HepG2 (cell line): ENCODE measurements around the gene DAZAP1. TPM values are rescaled to one million over a fixed set of nuclear protein-coding genes. Genes with fewer than 3 reads are reported as not detected.
A peak's percentile ranks its signal among the peaks of the same experiment; 100 is the strongest.

ENCODE experiments used
- BCL3 ChIP-seq: sonication (generic); formaldehyde crosslinking; IDR thresholded peaks from 2 replicates; pipeline ENCODE4 v1.5.1; 2020; ENCODE audit warnings: mild to moderate bottlenecking, missing genetic modification reagents, moderate library complexity
- CC2D1A ChIP-seq: sonication (generic); formaldehyde crosslinking; IDR thresholded peaks from 2 replicates; pipeline ENCODE4 v1.8.1; 2023; ENCODE audit warnings: mild to moderate bottlenecking, missing genetic modification reagents
- CSRNP2 ChIP-seq: sonication (generic); formaldehyde crosslinking; conservative IDR thresholded peaks from 2 replicates; pipeline ENCODE4 v1.8.0; 2022; ENCODE audit warnings: low read depth, missing genetic modification reagents
- DNMT1 ChIP-seq: sonication (generic); formaldehyde crosslinking; IDR thresholded peaks from 2 replicates; pipeline ENCODE4 v1.5.1; 2020; ENCODE audit warnings: mild to moderate bottlenecking, missing genetic modification reagents
- GPBP1L1 ChIP-seq: sonication (generic); formaldehyde crosslinking; IDR thresholded peaks from 2 replicates; pipeline ENCODE4 v1.5.0; 2020; ENCODE audit warnings: mild to moderate bottlenecking, missing genetic modification reagents
- HCFC1 ChIP-seq: fragments of 150-350 bp; IDR thresholded peaks from 2 replicates; pipeline ENCODE4 v1.6.1; 2014; ENCODE audit warnings: low read depth, low read length
- KAT7 ChIP-seq: IDR thresholded peaks from 2 replicates; pipeline ENCODE4 v1.6.1; 2018; ENCODE audit warnings: borderline replicate concordance, missing compliant biosample characterization
- KAT8 ChIP-seq: IDR thresholded peaks from 2 replicates; pipeline ENCODE4 v1.6.1; 2016; ENCODE audit warnings: missing genetic modification reagents, missing compliant biosample characterization
- MEF2D ChIP-seq: sonication (generic); formaldehyde crosslinking; IDR thresholded peaks from 2 replicates; pipeline ENCODE4 v1.5.1; 2020; ENCODE audit warnings: mild to moderate bottlenecking, missing genetic modification reagents
- NR2F1 ChIP-seq, 2 experiments: fragments of 450-650 bp in 1 of 2; formaldehyde crosslinking in 1 of 2; IDR thresholded peaks; 2 replicates each; pipeline versions ENCODE4 v1.5.0 to v1.6.1; 2016 to 2020; ENCODE audit warnings: mild to moderate bottlenecking in 1 of 2, missing compliant biosample characterization in 1 of 2, missing genetic modification reagents in 1 of 2, moderate library complexity in 1 of 2
- PRDM4 ChIP-seq: sonication (generic); formaldehyde crosslinking; IDR thresholded peaks from 2 replicates; pipeline ENCODE4 v1.9.0; 2021; ENCODE audit warnings: missing genetic modification reagents, borderline replicate concordance
- SMARCC2 ChIP-seq: fragments of 450-650 bp; IDR thresholded peaks from 2 replicates; pipeline ENCODE4 v1.6.1; 2017; ENCODE audit warnings: antibody characterized with exemption, mild to moderate bottlenecking
- SRSF1 ChIP-seq: fragments of 200-400 bp; formaldehyde crosslinking; optimal IDR thresholded peaks from 2 replicates; pipeline ENCODE3; 2017; ENCODE audit warnings: mild to moderate bottlenecking, low read depth, low read length, moderate library complexity
- TMF1 ChIP-seq: sonication (generic); formaldehyde crosslinking; IDR thresholded peaks from 2 replicates; pipeline ENCODE4 v1.8.1; 2022; ENCODE audit warnings: low read depth, missing genetic modification reagents
- YY1 ChIP-seq: IDR thresholded peaks from 2 replicates; pipeline ENCODE4 v1.6.1; 2011; ENCODE audit warnings: low read length, low read depth, moderate library complexity, mild to moderate bottlenecking; ENCODE audit not compliant: insufficient read depth, insufficient replicate concordance
- ZBTB44 ChIP-seq: sonication (generic); formaldehyde crosslinking; IDR thresholded peaks from 2 replicates; pipeline ENCODE4 v1.4.0; 2020; ENCODE audit warnings: missing genetic modification reagents
- ZFP1 ChIP-seq: IDR thresholded peaks from 2 replicates; pipeline ENCODE4 v1.6.1; 2016
- ZNF552 ChIP-seq: sonication (generic); formaldehyde crosslinking; IDR thresholded peaks from 2 replicates; pipeline ENCODE4 v1.9.0; 2022; ENCODE audit warnings: missing genetic modification reagents, mild to moderate bottlenecking, borderline replicate concordance
- ZNF598 ChIP-seq: sonication (generic); formaldehyde crosslinking; IDR thresholded peaks from 2 replicates; pipeline ENCODE4 v1.5.1; 2020; ENCODE audit warnings: mild to moderate bottlenecking, missing genetic modification reagents, borderline replicate concordance
- ZNF672 ChIP-seq: sonication (generic); formaldehyde crosslinking; IDR thresholded peaks from 2 replicates; pipeline ENCODE4 v1.8.1; 2022; ENCODE audit warnings: missing genetic modification reagents
- ZNF777 ChIP-seq: sonication (generic); formaldehyde crosslinking; IDR thresholded peaks from 2 replicates; pipeline ENCODE4 v1.4.0; 2020; ENCODE audit warnings: missing genetic modification reagents
- polyA plus RNA-seq, 8 experiments: library from polyadenylated mRNA; depleted of rRNA in 3 of 8; stranded (reverse) in 7 of 8; unstranded in 1 of 8; fragments of >200 nt; fragmentation: Illumina TruSeq in 4 of 8; extraction: Trizol in 4 of 8; gene quantifications; 2 replicates each; pipeline versions ENCODE4 v1.2.1 to v1.2.3, GENCODE V29; 2011 to 2016; ENCODE audit warnings: low read depth in 4 of 8, missing spikeins in 1 of 8, mixed read lengths in 1 of 8; ENCODE audit not compliant: insufficient read depth in 1 of 8
- total RNA-seq, 5 experiments: library from RNA; depleted of rRNA; stranded (reverse); fragments of >200 nt; fragmentation: Illumina TruSeq; extraction: Trizol; gene quantifications; 2 replicates each; pipeline ENCODE4 v1.2.3, GENCODE V29; 2016; ENCODE audit warnings: low read depth in 1 of 5

Gene DAZAP1
- total and polyA plus RNA-seq, 2 of the 13 experiments (the other 11 are each of a cell fraction or from before 2014, with no cell fraction given), result 63.3 to 79.2 TPM

- TF ChIP-seq ZNF672 (no peak), GPBP1L1 (CRISPR knock-in tag) (no peak), CC2D1A (no peak), MEF2D (CRISPR knock-in tag) (no peak), SMARCC2 (no peak), ZFP1 (CRISPR knock-in tag) (no peak), ZBTB44 (CRISPR knock-in tag) (no peak), NR2F1 (CRISPR knock-in tag; IDR thresholded peaks at IDR 0.05) (peak in 1 of 2 experiments; percentile 56; a peak in 1 of 4 replicates), TMF1 (CRISPR knock-in tag) (peak; percentile 55; the same call in 1 of the 2 replicates), ZNF777 (CRISPR knock-in tag) (no peak), KAT7 (CRISPR knock-in tag) (no peak), BCL3 (no peak; the same call in 1 of the 2 replicates), HCFC1 (no peak), CSRNP2 (no peak), SRSF1 (no peak), ZNF598 (CRISPR knock-in tag) (no peak), DNMT1 (0 out of 2 replicates have a peak, but pooled peaks have one; percentile 23), PRDM4 (CRISPR knock-in tag) (no peak), KAT8 (CRISPR knock-in tag) (no peak), YY1 (peak; percentile 30), ZNF552 (CRISPR knock-in tag) (no peak)
Measured at GRCh38 chr19:1424192-1424955, 17.0 kb downstream of the DAZAP1 start (continued).
